OCI-LY7 (cell line): ENCODE data around the gene MXRA8. TPM values are rescaled to one million over a fixed set of nuclear protein-coding genes. Genes with fewer than 3 reads are reported as not detected.

Experiments used
- BruUV-seq: library from RNA; stranded (reverse); fragments of 400-500 nt; replicated peaks from 2 replicates; lab custom pipeline; 2021; lab: Mats Ljungman, UMichigan
- CTCF ChIA-PET: fragments of 300-600 bp; sonication (Branson Sonifier 250); formaldehyde crosslinking; loops from one replicate; lab custom pipeline; 2022; ENCODE audit warnings: antibody characterized with exemption; ENCODE audit not compliant: unreplicated experiment; lab: Charles Lee
- POLR2A ChIA-PET: fragments of 300-600 bp; sonication (Branson Sonifier 250); formaldehyde crosslinking; loops from one replicate; lab custom pipeline; 2022; ENCODE audit warnings: antibody characterized with exemption; lab: Charles Lee
- DNase-seq: peaks from one replicate; pipeline ENCODE4 v3.0.0-alpha.2; 2015; ENCODE audit warnings: low spot score
- H2AFZ ChIP-seq: fragments of 200-600 bp; sonication (generic), shearing (Covaris generic); 2 replicates; pipeline ENCODE4 v1.6.1; 2014; ENCODE audit warnings: mild to moderate bottlenecking, antibody characterized with exemption, low read length, moderate library complexity
- H3K27ac ChIP-seq: fragments of 200-600 bp; sonication (generic); 2 replicates; pipeline ENCODE4 v1.5.1; 2014; ENCODE audit warnings: mixed run types, low read depth, mild to moderate bottlenecking, moderate library complexity, low read length, inconsistent platforms; ENCODE audit not compliant: poor library complexity, severe bottlenecking
- H3K36me3 ChIP-seq: fragments of 200-600 bp; sonication (generic); 2 replicates; pipeline ENCODE4 v1.6.1; 2014; ENCODE audit warnings: mild to moderate bottlenecking, antibody characterized with exemption, low read length, moderate library complexity, mixed read lengths; ENCODE audit not compliant: insufficient read depth
- H3K4me1 ChIP-seq: fragments of 200-600 bp; sonication (generic); 2 replicates; pipeline ENCODE4 v1.5.1; 2014; ENCODE audit warnings: mild to moderate bottlenecking, low read length; ENCODE audit not compliant: insufficient read depth, poor library complexity, severe bottlenecking
- H3K4me2 ChIP-seq: fragments of 200-600 bp; sonication (generic); 2 replicates; pipeline ENCODE4 v1.6.1; 2014; ENCODE audit warnings: mild to moderate bottlenecking, low read length
- H3K4me3 ChIP-seq: fragments of 200-600 bp; sonication (generic); 2 replicates; pipeline ENCODE4 v1.5.1; 2014; ENCODE audit warnings: mild to moderate bottlenecking, low read depth, low read length; ENCODE audit not compliant: poor library complexity, severe bottlenecking
- H3K79me2 ChIP-seq: fragments of 200-600 bp; sonication (generic); 2 replicates; pipeline ENCODE4 v1.6.1; 2016; ENCODE audit warnings: low read depth, mild to moderate bottlenecking, low read length, moderate library complexity, mixed read lengths; ENCODE audit not compliant: insufficient read depth
- H3K9me2 ChIP-seq: fragments of 200-600 bp; sonication (generic); 2 replicates; pipeline ENCODE4 v1.6.1; 2016; ENCODE audit warnings: mild to moderate bottlenecking, low read length, mixed read lengths; ENCODE audit not compliant: insufficient read depth
- H3K9me3 ChIP-seq: fragments of 200-600 bp; sonication (generic); 2 replicates; pipeline ENCODE4 v1.6.1; 2014; ENCODE audit warnings: mild to moderate bottlenecking, mixed run types, low read length, mixed read lengths
- H4K20me1 ChIP-seq: fragments of 200-600 bp; sonication (generic); 2 replicates; pipeline ENCODE4 v1.6.1; 2014; ENCODE audit warnings: mild to moderate bottlenecking, antibody characterized with exemption, low read length, moderate library complexity, mixed read lengths; ENCODE audit not compliant: insufficient read depth
- EZH2phosphoT487 ChIP-seq: fragments of 200-600 bp; sonication (generic); IDR thresholded peaks from 2 replicates; pipeline ENCODE4 v1.6.1; 2018; ENCODE audit warnings: low read depth, borderline replicate concordance, mild to moderate bottlenecking, mixed run types, antibody characterized with exemption, low read length, moderate library complexity, mixed read lengths
- intact Hi-C: fragments of 100-400 bp; cut with micrococcal nuclease; formaldehyde crosslinking; loops from one replicate; pipeline ENCODE4 v1.10.0; 2022; ENCODE audit not compliant: unreplicated experiment
- total RNA-seq, 2 experiments: library from RNA; depleted of rRNA in 1 of 2; stranded (reverse); fragments of >200 nt in 1 of 2; shearing (Covaris generic) in 1 of 2; gene quantifications; 2 replicates each; pipeline ENCODE4 v1.2.3, GENCODE V29; 2014 to 2022
- TF ChIP-seq, protein P1 (sequence below): fragments of 200-600 bp; sonication (generic); conservative IDR thresholded peaks from 2 replicates; pipeline ENCODE4 v1.5.1; 2014; ENCODE audit warnings: mild to moderate bottlenecking, antibody characterized with exemption, low read length, moderate library complexity, mixed read lengths

Gene MXRA8
- total RNA-seq, 2 experiments from 2014 or later, result not detected

GRCh38 chr1:1394116-1394515 lies 35.8 kb upstream of the MXRA8 start:
- H3K79me2 ChIP-seq, result peaks cover 32% of the 10 kb centered on the region
- peaks cover 12% of the 10 kb centered on the region for H3K4me1 ChIP-seq
- no peak overlapping the region for H2AFZ ChIP-seq
- peaks cover 87% of the 10 kb centered on the region for H3K36me3 ChIP-seq
- no TSS peak for BruUV-seq
- no peak for TF ChIP-seq EZH2phosphoT487
- TF ChIP-seq, protein P1, sequence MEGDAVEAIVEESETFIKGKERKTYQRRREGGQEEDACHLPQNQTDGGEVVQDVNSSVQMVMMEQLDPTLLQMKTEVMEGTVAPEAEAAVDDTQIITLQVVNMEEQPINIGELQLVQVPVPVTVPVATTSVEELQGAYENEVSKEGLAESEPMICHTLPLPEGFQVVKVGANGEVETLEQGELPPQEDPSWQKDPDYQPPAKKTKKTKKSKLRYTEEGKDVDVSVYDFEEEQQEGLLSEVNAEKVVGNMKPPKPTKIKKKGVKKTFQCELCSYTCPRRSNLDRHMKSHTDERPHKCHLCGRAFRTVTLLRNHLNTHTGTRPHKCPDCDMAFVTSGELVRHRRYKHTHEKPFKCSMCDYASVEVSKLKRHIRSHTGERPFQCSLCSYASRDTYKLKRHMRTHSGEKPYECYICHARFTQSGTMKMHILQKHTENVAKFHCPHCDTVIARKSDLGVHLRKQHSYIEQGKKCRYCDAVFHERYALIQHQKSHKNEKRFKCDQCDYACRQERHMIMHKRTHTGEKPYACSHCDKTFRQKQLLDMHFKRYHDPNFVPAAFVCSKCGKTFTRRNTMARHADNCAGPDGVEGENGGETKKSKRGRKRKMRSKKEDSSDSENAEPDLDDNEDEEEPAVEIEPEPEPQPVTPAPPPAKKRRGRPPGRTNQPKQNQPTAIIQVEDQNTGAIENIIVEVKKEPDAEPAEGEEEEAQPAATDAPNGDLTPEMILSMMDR, result no peak
- no peak for DNase-seq
- H3K27ac ChIP-seq, result no peak overlapping the region
- POLR2A ChIA-PET, result interaction anchor here (0.7 kb wide), 1 partner anchor 13 kb away, joined by 3 read pairs; no protein-coding TSS in a partner anchor
- no peak overlapping the region for H3K4me2 ChIP-seq
- H3K4me3 ChIP-seq, result no peak overlapping the region
- no peaks in the 10 kb centered on the region for H3K9me2 ChIP-seq
- CTCF ChIA-PET, result no interaction called here
- intact Hi-C loops, result no loop called here
- no peaks in the 10 kb centered on the region for H3K9me3 ChIP-seq
- H4K20me1 ChIP-seq, result no peaks in the 10 kb centered on the region

DNA sequence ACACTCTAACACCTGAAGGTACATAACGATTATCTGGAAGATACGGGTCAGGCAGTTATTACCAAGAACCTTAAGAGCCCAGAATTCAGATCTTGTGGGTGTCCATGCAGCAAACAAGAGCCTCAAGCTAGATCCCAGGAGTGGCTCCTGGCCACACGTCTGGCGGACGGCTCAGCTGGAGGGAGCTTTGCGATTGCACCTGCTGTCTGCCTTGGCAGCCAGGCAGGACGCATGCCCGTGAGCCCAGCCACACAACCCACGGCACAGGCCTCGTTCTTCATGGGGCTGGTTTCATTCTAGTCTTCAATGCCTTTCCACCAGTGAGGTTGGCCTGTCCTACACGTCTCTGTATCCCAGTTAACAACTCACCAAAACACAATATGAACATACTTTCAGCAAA lies 35.1 kb upstream of the MXRA8 start:
- no TSS peak for BruUV-seq
- H3K4me1 ChIP-seq, result peaks cover 12% of the 10 kb centered on the region
- H3K4me2 ChIP-seq, result no peak overlapping the region
- peaks cover 26% of the 10 kb centered on the region for H3K79me2 ChIP-seq
- H3K4me3 ChIP-seq, result no peak overlapping the region
- no peak overlapping the region for H3K27ac ChIP-seq
- H4K20me1 ChIP-seq, result no peaks in the 10 kb centered on the region
- H3K36me3 ChIP-seq, result peaks cover 91% of the 10 kb centered on the region
- intact Hi-C loops, result no loop called here
- no peaks in the 10 kb centered on the region for H3K9me2 ChIP-seq
- DNase-seq, result no peak
- no peaks in the 10 kb centered on the region for H3K9me3 ChIP-seq
- POLR2A ChIA-PET, result no interaction called here
- no peak overlapping the region for H2AFZ ChIP-seq
- TF ChIP-seq, protein P1, result no peak
- no peak for TF ChIP-seq EZH2phosphoT487
- CTCF ChIA-PET, result no interaction called here

DNA sequence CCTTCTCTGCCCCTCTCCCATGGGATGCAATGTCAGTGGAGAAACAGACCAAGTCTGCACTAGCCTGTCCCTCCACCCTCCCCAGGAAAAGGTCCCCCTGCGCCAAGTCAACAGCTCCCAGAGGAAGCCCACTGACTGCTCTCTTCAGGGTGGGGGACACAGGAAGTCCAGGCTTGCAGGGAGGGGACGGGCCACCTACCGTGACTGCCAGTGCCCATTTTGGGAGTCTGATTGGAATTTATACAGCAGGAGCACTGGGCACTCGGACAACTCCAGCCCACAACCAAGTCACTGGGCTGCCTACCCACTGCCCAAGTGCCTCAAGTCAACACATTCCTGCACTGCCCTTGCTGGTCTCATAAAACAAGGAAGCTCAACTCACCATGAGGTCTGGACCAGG lies 34.7 kb upstream of the MXRA8 start:
- Histone ChIP-seq H3K9me3 (no peaks in the 10 kb centered on the region), H3K27ac (no peak overlapping the region), H3K9me2 (no peaks in the 10 kb centered on the region), H2AFZ (no peak overlapping the region), H4K20me1 (no peaks in the 10 kb centered on the region), H3K4me3 (no peak overlapping the region), H3K4me2 (no peak overlapping the region), H3K36me3 (peaks cover 91% of the 10 kb centered on the region), H3K4me1 (peaks cover 9% of the 10 kb centered on the region), H3K79me2 (peaks cover 22% of the 10 kb centered on the region)
- no peak for DNase-seq
- ChIA-PET CTCF (no interaction called here), POLR2A (no interaction called here)
- intact Hi-C loops, result no loop called here
- BruUV-seq, result no TSS peak
- no peak for TF ChIP-seq EZH2phosphoT487
- TF ChIP-seq, protein P1, result no peak
